Kidney (tissue), 14 donors: ENCODE results near the gene EIF2B5. TPM values are rescaled to one million over a fixed set of nuclear protein-coding genes. Genes with fewer than 3 reads are reported as not detected.

ENCODE experiments used
- DNase-seq, 5 donors: peaks; one replicate each; pipeline ENCODE4 v3.0.0-alpha.2; 2013 to 2020
- FAIRE-seq: peaks from 2 replicates; lab custom pipeline; 2012; peaks lifted over from hg19 to GRCh38; lab: Jason Lieb, UNC
- H3K27ac ChIP-seq, 2 donors: one replicate each; pipeline ENCODE4 v1.7.0; 2013; ENCODE audit warnings: low read depth in 2 of 2, low read length in 2 of 2, inconsistent platforms in 1 of 2
- H3K27me3 ChIP-seq: one replicate; pipeline ENCODE4 v1.7.1; 2013; ENCODE audit warnings: low read length, inconsistent platforms; ENCODE audit not compliant: control insufficient read depth, insufficient read depth
- H3K36me3 ChIP-seq, 3 donors: one replicate each; pipeline versions ENCODE4 v1.7.0 to v1.7.1; 2013; ENCODE audit warnings: low read length in 3 of 3, control low read depth in 1 of 3, inconsistent platforms in 1 of 3; ENCODE audit not compliant: insufficient read depth in 3 of 3, control insufficient read depth in 2 of 3
- H3K4me1 ChIP-seq, 3 donors: one replicate each; pipeline versions ENCODE4 v1.7.0 to v1.7.1; 2013; ENCODE audit warnings: low read length in 3 of 3, inconsistent platforms in 1 of 3, low read depth in 1 of 3; ENCODE audit not compliant: control insufficient read depth in 2 of 3, insufficient read depth in 2 of 3
- H3K4me3 ChIP-seq, 3 donors: one replicate each; pipeline versions ENCODE4 v1.7.0 to v1.8.1; 2013; ENCODE audit warnings: low read length in 3 of 3, control low read depth in 1 of 3, inconsistent platforms in 1 of 3
- H3K9ac ChIP-seq, 3 donors: one replicate each; pipeline versions ENCODE4 v1.7.0 to v1.7.1; 2013; ENCODE audit warnings: low read length in 3 of 3, control low read depth in 1 of 3, inconsistent platforms in 1 of 3
- H3K9me3 ChIP-seq, 3 donors: one replicate each; pipeline versions ENCODE4 v1.7.0 to v1.7.1; 2013; ENCODE audit warnings: low read length in 3 of 3, control low read depth in 1 of 3, inconsistent platforms in 1 of 3; ENCODE audit not compliant: control insufficient read depth in 2 of 3, insufficient read depth in 1 of 3
- intact Hi-C: fragments of 100-400 bp; cut with DNase I; formaldehyde crosslinking; loops from one replicate; pipeline ENCODE4 v1.11.1; 2022
- polyA plus RNA-seq: library from polyadenylated mRNA; stranded (reverse); fragments of 350-450 nt; fragmentation: Illumina TruSeq; extraction: RNeasy Lipid Tissue Mini Kit (QIAGEN cat#74804); gene quantifications from one replicate; pipeline ENCODE4 v1.2.3, GENCODE V29; 2014; ENCODE audit warnings: low read depth, low replicate concordance; ENCODE audit not compliant: insufficient read depth
- total RNA-seq: library from RNA; stranded (reverse); fragmentation: NEBNext Ultra II Directional; extraction: Animal tissue kit (Norgen Biotek cat#: 25700); gene quantifications from one replicate; pipeline ENCODE4 v1.2.1, GENCODE V29; 2021
- TF ChIP-seq, protein P1 (sequence below): IDR thresholded peaks from 3 replicates; pipeline ENCODE4 v1.5.1; 2012; ENCODE audit warnings: mild to moderate bottlenecking, moderate library complexity, borderline replicate concordance; ENCODE audit not compliant: insufficient read depth; ENCODE audit errors: extremely low read depth
- donor health status: control.
- donor health status: control.
- donor health status: control.
- donor health status: control.
- donor health status: control.
- donor health status: DM: yes; HTN: yes; CAD: no.
- donor health status: Normal renal cell carcinoma (clear cell type).

Gene EIF2B5
- total and polyA plus RNA-seq, 2 donors from 2014 or later = 36.9 to 37.0 TPM

DNA sequence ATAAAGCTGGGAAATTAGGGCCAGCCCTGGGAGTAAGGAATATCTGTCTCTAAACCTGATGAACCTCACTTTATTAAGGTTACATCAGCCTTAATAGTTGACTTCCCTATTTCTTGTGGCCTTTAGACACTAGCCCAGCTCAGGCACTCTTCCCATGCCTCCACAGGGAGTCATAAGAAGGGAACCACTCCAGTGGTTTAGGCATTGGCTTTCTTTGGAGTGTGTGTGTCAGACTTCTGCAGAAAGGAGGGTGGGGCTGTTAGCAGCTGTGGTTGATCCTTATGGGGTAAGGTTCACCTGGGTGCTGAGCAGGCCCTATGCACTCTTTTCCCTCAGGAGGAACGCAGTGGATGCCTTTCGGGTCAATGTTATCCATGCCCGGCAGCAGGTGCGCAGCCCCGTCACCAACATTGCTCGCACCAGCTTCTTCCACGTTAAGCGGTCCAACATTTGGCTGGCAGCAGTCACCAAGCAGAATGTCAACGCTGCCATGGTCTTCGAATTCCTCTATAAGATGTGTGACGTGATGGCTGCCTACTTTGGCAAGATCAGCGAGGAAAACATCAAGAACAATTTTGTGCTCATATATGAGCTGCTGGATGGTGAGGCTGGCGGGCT lies 43.5 kb downstream of the EIF2B5 start:
- intact Hi-C loops = no loop called here
- Histone ChIP-seq H3K9ac (no peak overlapping the region), H3K9me3 (no peaks in the 10 kb centered on the region), H3K4me3 (no peak overlapping the region), H3K27me3 (no peaks in the 10 kb centered on the region), H3K27ac (no peak overlapping the region), H3K36me3 (peaks cover 9 to 67% (median 51%) of the 10 kb centered on the region in 3 donors), H3K4me1 (peaks cover 0 to 28% (median 10%) of the 10 kb centered on the region in 3 donors)
- TF ChIP-seq, protein P1, sequence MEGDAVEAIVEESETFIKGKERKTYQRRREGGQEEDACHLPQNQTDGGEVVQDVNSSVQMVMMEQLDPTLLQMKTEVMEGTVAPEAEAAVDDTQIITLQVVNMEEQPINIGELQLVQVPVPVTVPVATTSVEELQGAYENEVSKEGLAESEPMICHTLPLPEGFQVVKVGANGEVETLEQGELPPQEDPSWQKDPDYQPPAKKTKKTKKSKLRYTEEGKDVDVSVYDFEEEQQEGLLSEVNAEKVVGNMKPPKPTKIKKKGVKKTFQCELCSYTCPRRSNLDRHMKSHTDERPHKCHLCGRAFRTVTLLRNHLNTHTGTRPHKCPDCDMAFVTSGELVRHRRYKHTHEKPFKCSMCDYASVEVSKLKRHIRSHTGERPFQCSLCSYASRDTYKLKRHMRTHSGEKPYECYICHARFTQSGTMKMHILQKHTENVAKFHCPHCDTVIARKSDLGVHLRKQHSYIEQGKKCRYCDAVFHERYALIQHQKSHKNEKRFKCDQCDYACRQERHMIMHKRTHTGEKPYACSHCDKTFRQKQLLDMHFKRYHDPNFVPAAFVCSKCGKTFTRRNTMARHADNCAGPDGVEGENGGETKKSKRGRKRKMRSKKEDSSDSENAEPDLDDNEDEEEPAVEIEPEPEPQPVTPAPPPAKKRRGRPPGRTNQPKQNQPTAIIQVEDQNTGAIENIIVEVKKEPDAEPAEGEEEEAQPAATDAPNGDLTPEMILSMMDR = no peak
- DNase-seq = no peak
- FAIRE-seq = no peak

DNA sequence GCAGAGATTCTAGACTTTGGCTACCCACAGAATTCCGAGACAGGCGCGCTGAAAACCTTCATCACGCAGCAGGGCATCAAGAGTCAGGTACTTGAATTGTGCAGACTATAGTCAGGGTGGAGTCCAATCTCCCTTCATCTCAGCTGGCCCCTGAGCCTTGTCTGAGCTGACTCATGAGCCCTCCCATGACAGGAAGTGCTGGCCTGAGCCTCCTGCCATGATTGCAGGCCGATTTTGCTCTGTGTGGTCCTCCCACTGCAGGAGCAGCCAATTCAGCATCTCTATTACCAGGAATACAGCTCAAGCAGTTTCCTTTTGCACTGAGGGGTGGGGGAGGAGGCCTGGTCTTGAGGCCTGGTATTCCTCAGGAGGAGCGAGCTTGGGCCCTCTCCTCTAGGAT lies 45.0 kb downstream of the EIF2B5 start:
- no peak for DNase-seq
- H3K27me3 ChIP-seq = no peaks in the 10 kb centered on the region
- H3K36me3 ChIP-seq = peaks cover 9 to 71% (median 51%) of the 10 kb centered on the region in 3 donors
- H3K4me1 ChIP-seq = peaks cover 0 to 28% (median 10%) of the 10 kb centered on the region in 3 donors
- intact Hi-C loops = no loop called here
- H3K27ac ChIP-seq = no peak overlapping the region
- H3K9me3 ChIP-seq = no peaks in the 10 kb centered on the region
- no peak overlapping the region for H3K4me3 ChIP-seq
- TF ChIP-seq, protein P1 = no peak
- no peak overlapping the region for H3K9ac ChIP-seq
- no peak for FAIRE-seq

DNA sequence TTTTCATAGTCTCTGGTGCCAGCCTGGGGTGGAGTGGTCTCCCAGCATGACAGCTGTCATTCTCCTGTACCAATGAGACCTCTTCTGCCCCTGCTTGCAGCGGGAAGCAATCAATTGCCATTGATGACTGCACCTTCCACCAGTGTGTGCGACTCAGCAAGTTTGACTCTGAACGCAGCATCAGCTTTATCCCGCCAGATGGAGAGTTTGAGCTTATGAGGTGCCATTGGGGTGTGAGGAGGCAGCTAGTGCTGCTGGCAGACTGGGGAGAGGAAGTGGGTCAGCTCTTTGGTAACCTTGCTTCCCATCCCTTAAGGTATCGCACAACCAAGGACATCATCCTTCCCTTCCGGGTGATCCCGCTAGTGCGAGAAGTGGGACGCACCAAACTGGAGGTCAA lies 46.4 kb downstream of the EIF2B5 start:
- peaks cover 9 to 71% (median 51%) of the 10 kb centered on the region in 3 donors for H3K36me3 ChIP-seq
- TF ChIP-seq, protein P1 = no peak
- intact Hi-C loops = no loop called here
- FAIRE-seq = no peak
- H3K4me3 ChIP-seq = no peak overlapping the region
- peaks cover 0 to 22% (median 9%) of the 10 kb centered on the region in 3 donors for H3K4me1 ChIP-seq
- no peak overlapping the region for H3K27ac ChIP-seq
- no peak overlapping the region for H3K9ac ChIP-seq
- no peaks in the 10 kb centered on the region for H3K9me3 ChIP-seq
- DNase-seq = no peak
- H3K27me3 ChIP-seq = no peaks in the 10 kb centered on the region
